HEK293T (cell line): ENCODE data around the gene SETD3.
"Not testable (repeated sequence)": the region's sequence is repeated elsewhere in the genome, so short reads cannot be mapped to it uniquely, and the experiment has no call there.

Experiments
- CTCF ChIA-PET: fragments of 350-600 bp; formaldehyde crosslinking; extraction: SDS; loops from one replicate; lab custom pipeline; 2021; ENCODE audit warnings: antibody characterized with exemption, inconsistent platforms; lab: Yijun Ruan, JAX
- POLR2A ChIA-PET: fragments of 350-600 bp; formaldehyde crosslinking; extraction: SDS; loops from one replicate; lab custom pipeline; 2020; ENCODE audit warnings: antibody characterized with exemption, inconsistent platforms; lab: Yijun Ruan, JAX
- DNase-seq: peaks from one replicate; pipeline ENCODE4 v3.0.0; 2012; ENCODE audit warnings: mixed read lengths; ENCODE audit errors: extremely low spot score
- ARNT ChIP-seq: fragments of 450-650 bp; IDR thresholded peaks from 2 replicates; pipeline ENCODE4 v1.6.1; 2017; ENCODE audit warnings: mild to moderate bottlenecking
- BHLHE40 ChIP-seq: fragments of 450-650 bp; IDR thresholded peaks from 2 replicates; pipeline ENCODE4 v1.6.1; 2016; ENCODE audit warnings: mild to moderate bottlenecking, moderate library complexity, borderline replicate concordance
- CTBP1 ChIP-seq: fragments of 450-650 bp; IDR thresholded peaks from 2 replicates; pipeline ENCODE4 v1.6.1; 2016; ENCODE audit warnings: borderline replicate concordance
- ELF4 ChIP-seq: fragments of 450-650 bp; IDR thresholded peaks from 2 replicates; pipeline ENCODE4 v1.6.1; 2017; ENCODE audit warnings: antibody characterized with exemption
- FOXA1 ChIP-seq: fragments of 450-650 bp; IDR thresholded peaks from 2 replicates; pipeline ENCODE4 v1.6.1; 2016; ENCODE audit warnings: mild to moderate bottlenecking
- FOXK2 ChIP-seq: fragments of 450-650 bp; IDR thresholded peaks from 2 replicates; pipeline ENCODE4 v1.6.1; 2016; ENCODE audit warnings: mild to moderate bottlenecking
- FOXM1 ChIP-seq: fragments of 450-650 bp; IDR thresholded peaks from 2 replicates; pipeline ENCODE4 v1.6.1; 2017; ENCODE audit warnings: mild to moderate bottlenecking, borderline replicate concordance
- HDGF ChIP-seq: fragments of 450-650 bp; IDR thresholded peaks from 2 replicates; pipeline ENCODE4 v1.6.1; 2017; ENCODE audit warnings: antibody characterized with exemption, borderline replicate concordance
- L3MBTL2 ChIP-seq: fragments of 450-650 bp; conservative IDR thresholded peaks from 2 replicates; pipeline ENCODE4 v1.6.1; 2016; ENCODE audit warnings: mild to moderate bottlenecking
- LEF1 ChIP-seq: fragments of 450-650 bp; IDR thresholded peaks from 2 replicates; pipeline ENCODE4 v1.6.1; 2017; ENCODE audit warnings: mild to moderate bottlenecking, borderline replicate concordance
- NFRKB ChIP-seq: fragments of 450-650 bp; IDR thresholded peaks from 2 replicates; pipeline ENCODE4 v1.6.1; 2016; ENCODE audit warnings: mild to moderate bottlenecking, moderate library complexity
- PKNOX1 ChIP-seq: fragments of 450-650 bp; IDR thresholded peaks from 2 replicates; pipeline ENCODE4 v1.6.1; 2016
- SP1 ChIP-seq: fragments of 450-650 bp; IDR thresholded peaks from 2 replicates; pipeline ENCODE4 v1.6.1; 2017
- SUZ12 ChIP-seq: fragments of 450-650 bp; IDR thresholded peaks from 2 replicates; pipeline ENCODE4 v1.6.1; 2016; ENCODE audit warnings: mild to moderate bottlenecking
- TARDBP ChIP-seq: fragments of 450-650 bp; IDR thresholded peaks from 2 replicates; pipeline ENCODE4 v1.6.1; 2016
- ZNF384 ChIP-seq: fragments of 450-650 bp; IDR thresholded peaks from 2 replicates; pipeline ENCODE4 v1.6.1; 2016

The SETD3 gene

GRCh38 chr14:99351166-99352007 lies 129.3 kb downstream of the SETD3 start:
- CTCF ChIA-PET: interaction anchor here (1.1 to 1.9 kb wide), 2 partner anchors 31 to 38 kb away, joined by 3 to 6 read pairs; no protein-coding TSS in a partner anchor

GRCh38 chr14:99350751-99351150 lies 129.9 kb downstream of the SETD3 start:
- no peak for DNase-seq
- CTCF ChIA-PET: interaction anchor here (0.7 to 1.9 kb wide), 3 partner anchors 31 to 38 kb away, joined by 3 to 6 read pairs (median 3); no protein-coding TSS in a partner anchor
- POLR2A ChIA-PET: no interaction called here
- no peak for TF ChIP-seq TARDBP
- no peak for TF ChIP-seq PKNOX1
- TF ChIP-seq LEF1: no peak
- TF ChIP-seq CTBP1: no peak
- no peak for TF ChIP-seq BHLHE40

More at GRCh38 chr14:99351166-99352007, 129.3 kb downstream of the SETD3 start:
- TF ChIP-seq FOXA1 (no peak), ZNF384 (no peak), SUZ12 (no peak), FOXM1 (no peak), BHLHE40 (no peak), HDGF (no peak), LEF1 (no peak), TARDBP (no peak), CTBP1 (no peak), ARNT (no peak), NFRKB (no peak), PKNOX1 (no peak), SP1 (no peak), FOXK2 (no peak), L3MBTL2 (no peak), ELF4 (no peak)
- POLR2A ChIA-PET: no interaction called here
- DNase-seq: no peak

- POLR2A ChIA-PET: no interaction called here
- TF ChIP-seq L3MBTL2: no peak
- no peak for TF ChIP-seq NFRKB
- TF ChIP-seq FOXK2: no peak
- no peak for TF ChIP-seq FOXM1
- TF ChIP-seq ZNF384: no peak
- no peak for TF ChIP-seq ELF4
- DNase-seq: no peak
- CTCF ChIA-PET: interaction anchor here (0.5 to 1.9 kb wide), 3 partner anchors 30 to 1860 kb away, joined by 3 to 6 read pairs (median 3); no protein-coding TSS in a partner anchor
Measured at GRCh38 chr14:99349721-99350495, 130.8 kb downstream of the SETD3 start.

- ChIA-PET POLR2A (no interaction called here), CTCF (interaction anchor here (0.5 kb wide), 1 partner anchor 1859 kb away, joined by 3 read pairs; no protein-coding TSS in a partner anchor)
- TF ChIP-seq LEF1: no peak
- TF ChIP-seq PKNOX1: no peak
- TF ChIP-seq CTBP1: no peak
- TF ChIP-seq HDGF: no peak
- no peak for TF ChIP-seq FOXM1
- no peak for DNase-seq
Measured at GRCh38 chr14:99348816-99349614, 131.6 kb downstream of the SETD3 start.

GRCh38 chr14:99348231-99348630 lies 132.4 kb downstream of the SETD3 start:
- DNase-seq, CTCF ChIA-PET, POLR2A ChIA-PET: not testable (repeated sequence)
